GM12801 (cell line): Measurements from ENCODE around the gene TRIM29.

Experiments used
- TF ChIP-seq, protein P1 (sequence below): IDR thresholded peaks from one replicate; pipeline ENCODE4 v1.5.1; 2011; ENCODE audit warnings: control low read depth; ENCODE audit not compliant: insufficient read length; ENCODE audit errors: extremely low read depth

Gene TRIM29

DNA sequence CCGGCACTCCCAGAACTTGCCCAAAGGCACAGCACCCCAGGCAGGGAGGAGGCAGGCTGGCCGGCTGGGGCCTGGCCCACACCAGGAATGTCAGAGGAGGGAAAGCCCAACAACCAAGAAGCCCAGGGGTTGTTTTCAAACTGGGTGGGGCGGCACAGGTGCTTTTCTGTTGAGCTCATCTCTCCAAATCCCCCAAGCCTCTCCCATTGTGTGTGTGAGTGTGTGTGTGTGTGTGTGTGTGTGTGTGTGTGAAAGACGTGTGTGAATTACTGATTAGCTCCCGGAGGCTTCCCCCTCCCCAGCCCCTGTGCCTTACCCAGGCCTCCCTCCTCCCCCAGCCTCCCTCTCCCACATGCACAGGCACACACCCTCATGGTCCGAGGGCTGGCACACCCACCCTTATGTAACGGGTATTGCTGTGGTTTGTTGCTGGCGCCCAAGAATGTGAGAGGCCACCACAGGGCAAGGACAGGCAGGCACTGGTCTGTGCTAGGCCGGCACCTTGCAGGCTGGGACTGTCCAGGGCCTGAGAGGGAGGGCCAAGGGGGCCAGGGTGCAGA is 15.9 kb downstream of the TRIM29 start:
- TF ChIP-seq, protein P1, sequence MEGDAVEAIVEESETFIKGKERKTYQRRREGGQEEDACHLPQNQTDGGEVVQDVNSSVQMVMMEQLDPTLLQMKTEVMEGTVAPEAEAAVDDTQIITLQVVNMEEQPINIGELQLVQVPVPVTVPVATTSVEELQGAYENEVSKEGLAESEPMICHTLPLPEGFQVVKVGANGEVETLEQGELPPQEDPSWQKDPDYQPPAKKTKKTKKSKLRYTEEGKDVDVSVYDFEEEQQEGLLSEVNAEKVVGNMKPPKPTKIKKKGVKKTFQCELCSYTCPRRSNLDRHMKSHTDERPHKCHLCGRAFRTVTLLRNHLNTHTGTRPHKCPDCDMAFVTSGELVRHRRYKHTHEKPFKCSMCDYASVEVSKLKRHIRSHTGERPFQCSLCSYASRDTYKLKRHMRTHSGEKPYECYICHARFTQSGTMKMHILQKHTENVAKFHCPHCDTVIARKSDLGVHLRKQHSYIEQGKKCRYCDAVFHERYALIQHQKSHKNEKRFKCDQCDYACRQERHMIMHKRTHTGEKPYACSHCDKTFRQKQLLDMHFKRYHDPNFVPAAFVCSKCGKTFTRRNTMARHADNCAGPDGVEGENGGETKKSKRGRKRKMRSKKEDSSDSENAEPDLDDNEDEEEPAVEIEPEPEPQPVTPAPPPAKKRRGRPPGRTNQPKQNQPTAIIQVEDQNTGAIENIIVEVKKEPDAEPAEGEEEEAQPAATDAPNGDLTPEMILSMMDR = no peak

DNA sequence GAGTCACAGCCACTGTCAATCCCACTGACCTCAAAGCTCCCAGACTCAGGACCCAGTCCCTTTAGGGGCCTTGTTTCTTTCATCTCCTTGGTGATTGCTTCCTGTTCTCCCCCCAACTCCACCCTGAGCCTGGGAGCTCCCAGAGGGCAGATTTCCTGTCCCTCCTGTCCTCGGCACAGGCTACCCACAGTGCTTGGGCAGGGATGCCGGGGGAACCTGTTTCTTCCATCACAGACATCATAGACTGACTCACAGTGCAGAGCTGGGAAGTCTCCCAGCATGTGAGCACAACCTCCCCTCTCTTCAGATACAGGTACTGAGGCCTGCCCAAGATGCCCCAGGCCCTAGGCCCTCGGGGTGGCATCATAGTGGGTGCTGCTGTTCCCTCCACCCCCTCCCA is 16.6 kb downstream of the TRIM29 start:
- TF ChIP-seq, protein P1 = no peak

GRCh38 chr11:120120805-120121335 is 17.0 kb downstream of the TRIM29 start:
- TF ChIP-seq, protein P1 = no peak

DNA sequence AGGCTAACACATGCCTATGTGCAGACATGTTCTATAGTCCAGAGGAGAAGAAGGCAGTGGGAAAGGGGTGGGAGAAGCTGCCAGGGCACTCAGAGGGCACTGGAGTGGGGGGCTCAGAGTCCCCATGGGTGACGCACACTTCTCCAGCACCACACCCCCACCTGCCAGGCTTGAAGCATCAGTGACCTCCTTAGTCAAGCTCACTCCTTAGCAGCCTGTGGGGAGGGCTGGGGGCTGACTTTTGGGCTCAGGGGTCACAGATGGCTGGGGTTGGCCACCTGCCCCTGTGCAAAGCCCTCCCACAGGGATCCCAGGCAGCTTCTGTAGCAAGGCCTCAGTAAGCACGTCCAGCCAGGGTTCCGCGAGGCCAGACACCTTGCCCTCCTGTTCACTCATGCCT is 18.8 kb downstream of the TRIM29 start:
- TF ChIP-seq, protein P1 = no peak

DNA sequence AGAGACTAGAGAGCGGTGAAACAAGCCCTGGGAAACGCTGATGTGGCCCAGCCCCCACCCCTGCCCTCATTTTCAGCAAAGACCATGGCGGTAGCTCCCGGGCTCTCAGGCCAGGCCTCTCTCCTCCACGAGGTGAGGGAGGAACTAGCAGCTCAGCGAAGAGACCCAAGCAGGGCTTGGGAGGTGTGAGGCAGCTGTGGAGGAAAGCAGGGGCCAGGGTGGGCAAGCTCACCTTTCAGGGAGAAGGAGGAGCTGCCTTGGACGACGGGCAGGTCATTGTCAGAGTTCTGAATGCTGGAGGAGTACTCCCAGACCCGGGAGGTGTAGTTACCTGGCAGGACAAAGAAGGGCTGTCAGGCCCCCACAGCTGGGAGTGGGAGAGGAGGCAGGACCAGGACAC is 19.9 kb downstream of the TRIM29 start:
- TF ChIP-seq, protein P1 = no peak

DNA sequence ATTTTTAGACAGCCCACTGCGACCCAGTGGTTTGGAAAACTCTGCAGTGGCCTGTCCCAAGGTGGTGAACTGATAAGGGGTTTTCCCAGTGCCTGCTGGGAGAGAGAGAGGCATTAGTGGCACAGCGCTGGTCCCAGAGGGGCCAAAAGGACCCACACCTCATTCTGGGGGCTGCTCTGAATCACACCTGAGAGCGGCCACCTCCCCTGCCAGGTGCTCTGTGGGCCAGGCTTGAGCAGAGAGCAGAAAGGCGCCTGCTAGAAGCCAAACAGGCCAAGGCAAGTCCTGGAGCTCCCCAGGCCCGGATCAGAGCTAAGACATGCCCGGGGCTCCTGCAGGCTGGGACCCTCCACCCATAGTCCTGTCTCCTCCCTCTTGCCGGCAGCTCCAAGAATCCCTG is 20.9 kb downstream of the TRIM29 start:
- TF ChIP-seq, protein P1 = no peak

DNA sequence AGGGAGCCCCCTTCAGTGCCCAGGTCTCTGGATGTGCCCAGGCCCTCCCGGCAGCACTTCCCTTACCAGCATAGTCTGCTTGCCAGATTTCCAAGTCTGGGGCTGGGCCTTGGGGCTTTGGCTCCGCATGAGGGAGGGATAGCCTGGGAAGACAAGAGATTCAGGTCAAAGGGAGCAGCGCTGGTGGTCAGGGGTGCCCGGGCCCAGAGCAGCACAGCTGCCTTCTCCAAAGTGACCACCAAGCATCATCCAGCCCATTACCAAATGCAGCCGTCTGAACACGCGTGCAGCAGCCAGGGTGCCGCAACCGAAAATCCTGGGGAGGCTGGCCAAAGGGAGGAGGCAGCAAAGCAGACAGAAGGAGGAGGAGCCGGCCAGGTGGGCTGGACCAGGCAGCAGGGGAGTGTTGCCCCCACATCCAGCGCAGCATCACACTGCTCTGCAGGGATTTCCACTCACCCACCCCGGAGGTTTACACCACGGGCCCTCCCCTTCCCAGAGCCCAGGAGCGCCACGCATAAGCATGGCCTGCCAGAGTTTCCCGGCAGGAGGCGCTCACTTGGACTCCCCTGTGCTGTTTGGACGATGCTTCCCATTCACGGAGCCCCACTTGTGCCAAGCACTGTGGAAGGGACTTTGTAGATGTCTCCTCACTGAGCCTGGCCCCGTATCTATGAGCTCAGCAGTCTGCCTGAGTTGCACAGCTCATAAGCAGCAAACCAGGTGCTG is 22.5 kb downstream of the TRIM29 start:
- TF ChIP-seq, protein P1 = no peak
